Pulmonary artery endothelial cell (primary cell): ENCODE measurements around the gene CPPED1. TPM values are rescaled to one million over a fixed set of nuclear protein-coding genes. Genes with fewer than 3 reads are reported as not detected.

ENCODE experiments used
- DNase-seq: peaks from one replicate; pipeline ENCODE4 v3.0.0-alpha.2; 2011; ENCODE audit warnings: low read depth, low spot score
- total RNA-seq: library from RNA; depleted of rRNA; stranded (reverse); fragments of >200 nt; gene quantifications from 2 replicates; pipeline ENCODE4 v1.2.3, GENCODE V29; 2014

The CPPED1 gene
- total RNA-seq, 1 donor from 2014 or later = 31.4 TPM

- DNase-seq = no peak
Measured at GRCh38 chr16:12682432-12683165, 121.1 kb downstream of the CPPED1 start.

- DNase-seq = no peak
Measured at GRCh38 chr16:12681653-12682052, 122.0 kb downstream of the CPPED1 start.

GRCh38 chr16:12680531-12680930, 123.2 kb downstream of the CPPED1 start:
- DNase-seq = no peak

- DNase-seq = no peak
Measured at GRCh38 chr16:12679660-12680272, 123.9 kb downstream of the CPPED1 start.

GRCh38 chr16:12678983-12679382, 124.7 kb downstream of the CPPED1 start:
- no peak for DNase-seq

- no peak for DNase-seq
Measured at GRCh38 chr16:12677502-12677901, 126.2 kb downstream of the CPPED1 start.

GRCh38 chr16:12675852-12676251, 127.8 kb downstream of the CPPED1 start:
- peak; percentile 92 for DNase-seq

GRCh38 chr16:12675046-12675445, 128.6 kb downstream of the CPPED1 start:
- no peak for DNase-seq

- DNase-seq = no peak
Measured at GRCh38 chr16:12674524-12674923, 129.2 kb downstream of the CPPED1 start.

GRCh38 chr16:12674071-12674470, 129.6 kb downstream of the CPPED1 start:
- peak; percentile 24 for DNase-seq

GRCh38 chr16:12673466-12673865, 130.2 kb downstream of the CPPED1 start:
- no peak for DNase-seq

GRCh38 chr16:12672986-12673385, 130.7 kb downstream of the CPPED1 start:
- no peak for DNase-seq

- no peak for DNase-seq
Measured at GRCh38 chr16:12669908-12670307, 133.8 kb downstream of the CPPED1 start.

GRCh38 chr16:12667909-12668308, 135.8 kb downstream of the CPPED1 start:
- DNase-seq = no peak

- DNase-seq = no peak
Measured at GRCh38 chr16:12664164-12664733, 139.4 kb downstream of the CPPED1 start.

- no peak for DNase-seq
Measured at GRCh38 chr16:12661656-12662172, 142.0 kb downstream of the CPPED1 start.

GRCh38 chr16:12659871-12660270, 143.8 kb downstream of the CPPED1 start:
- DNase-seq = no peak

- DNase-seq = no peak
Measured at GRCh38 chr16:12658506-12658905, 145.2 kb downstream of the CPPED1 start.

GRCh38 chr16:12655537-12655936, 148.2 kb downstream of the CPPED1 start:
- no peak for DNase-seq

GRCh38 chr16:12653820-12654392, 149.8 kb downstream of the CPPED1 start:
- DNase-seq = no peak

GRCh38 chr16:12652924-12653323, 150.8 kb downstream of the CPPED1 start:
- no peak for DNase-seq
